GM19193 (cell line): ENCODE data around the gene AGO4.

Source experiments
- POLR2A ChIP-seq: IDR thresholded peaks from 4 replicates; pipeline ENCODE4 v1.6.1; 2011; ENCODE audit not compliant: insufficient read depth, insufficient read length; ENCODE audit errors: extremely low read depth

Gene AGO4

DNA sequence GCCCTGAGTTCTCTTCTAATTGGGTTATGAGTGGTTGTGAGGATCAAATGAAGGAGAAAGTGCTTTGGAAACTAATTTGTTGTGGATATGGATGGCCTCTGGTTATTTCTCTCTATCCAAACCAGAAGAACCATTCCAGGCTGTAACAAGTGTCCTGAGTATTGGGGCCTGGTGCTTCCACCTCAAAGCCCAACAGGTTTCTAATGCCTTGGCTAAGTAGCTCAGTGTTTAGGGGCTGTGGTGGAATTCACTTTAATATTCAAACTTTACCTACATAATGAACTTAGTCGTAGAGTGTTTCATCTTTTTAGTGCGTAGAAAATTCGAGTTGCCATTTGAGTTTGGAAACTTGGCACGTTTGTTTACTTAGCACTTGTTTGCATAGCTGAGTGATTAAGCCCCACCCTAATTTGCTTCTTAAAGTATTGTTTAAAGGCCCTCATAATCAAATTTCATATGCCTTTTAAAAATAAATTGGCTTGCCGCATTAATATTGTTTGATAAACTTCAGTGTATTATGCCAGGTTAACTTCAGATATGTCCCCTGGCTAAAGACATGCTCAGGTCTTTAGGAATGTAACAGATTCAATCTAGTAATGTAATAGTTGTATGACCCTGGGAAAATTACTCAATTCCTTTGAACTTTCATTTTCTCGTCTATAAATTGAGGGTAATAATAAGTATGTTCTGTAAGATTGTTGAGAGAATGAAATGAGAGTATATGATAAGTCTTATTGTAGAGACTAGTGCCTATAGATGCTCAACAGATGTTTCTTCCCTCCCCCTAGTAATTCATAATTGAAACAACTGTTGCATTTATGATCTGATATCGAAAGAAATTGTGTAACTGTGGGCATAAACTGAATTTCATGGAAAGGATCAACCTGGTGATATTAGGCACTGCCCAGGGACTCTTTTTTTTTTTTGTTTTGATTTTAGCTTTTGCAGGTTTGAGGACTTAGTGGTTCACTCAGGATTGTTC is 1.6 kb downstream of the AGO4 start:
- TF ChIP-seq POLR2A: no peak

- no peak for TF ChIP-seq POLR2A
These were observed 2.5 kb downstream of the AGO4 start for GRCh38 chr1:35810096-35810881.

DNA sequence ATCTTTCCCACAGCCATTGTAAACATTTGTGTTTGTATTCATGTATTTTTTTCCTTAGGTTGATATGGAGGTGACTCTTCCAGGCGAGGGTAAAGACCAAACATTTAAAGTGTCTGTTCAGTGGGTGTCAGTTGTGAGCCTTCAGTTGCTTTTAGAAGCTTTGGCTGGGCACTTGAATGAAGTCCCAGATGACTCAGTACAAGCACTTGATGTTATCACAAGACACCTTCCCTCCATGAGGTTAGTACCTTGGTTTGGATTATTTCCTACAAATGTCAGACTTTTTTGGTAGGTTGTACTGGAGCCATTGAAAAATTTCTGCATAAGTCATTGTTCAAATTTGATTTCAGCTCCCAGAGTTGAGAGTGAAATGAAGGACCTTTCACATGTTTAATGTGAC is 17.4 kb downstream of the AGO4 start:
- TF ChIP-seq POLR2A: no peak

GRCh38 chr1:35832276-35832905 is 24.6 kb downstream of the AGO4 start:
- no peak for TF ChIP-seq POLR2A

DNA sequence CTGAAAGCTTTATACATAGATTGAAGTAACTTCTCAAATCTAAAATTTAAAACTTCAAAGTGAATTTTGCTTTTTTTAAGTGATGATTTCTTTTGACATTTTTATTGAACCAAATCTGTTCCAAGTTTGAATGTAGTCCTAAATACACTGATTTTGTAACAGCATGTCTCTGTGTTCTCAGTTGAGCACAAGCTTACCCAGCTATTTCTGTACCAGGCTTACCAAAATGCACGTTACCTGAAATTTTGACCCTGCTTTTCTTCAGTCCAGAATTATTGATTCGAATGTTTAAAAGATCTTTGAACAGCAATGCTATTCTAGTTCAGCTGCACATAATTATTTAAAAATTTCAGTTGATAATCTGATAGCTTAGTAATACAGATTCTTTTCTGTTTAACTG is 25.6 kb downstream of the AGO4 start:
- TF ChIP-seq POLR2A: no peak

DNA sequence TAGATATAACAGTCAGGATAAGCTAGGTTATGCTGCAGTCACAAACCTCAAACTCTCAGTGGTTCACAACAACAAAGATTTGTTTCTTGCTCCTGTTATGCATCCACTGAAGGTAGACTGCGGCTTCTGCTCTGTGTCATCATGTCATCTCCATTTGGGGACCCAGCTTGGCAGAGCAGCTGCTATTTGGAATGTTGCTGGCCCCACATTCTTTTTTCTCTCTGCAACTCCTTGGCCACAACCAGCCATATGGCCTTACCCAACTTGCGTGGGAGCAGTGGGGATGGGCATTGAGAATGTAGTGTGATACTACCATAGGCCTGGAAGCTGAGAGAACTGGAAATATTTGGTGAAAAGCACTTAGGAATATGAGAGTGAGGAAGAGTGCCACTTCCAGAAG is 26.4 kb downstream of the AGO4 start:
- TF ChIP-seq POLR2A: no peak

GRCh38 chr1:35835398-35835797 is 27.6 kb downstream of the AGO4 start:
- TF ChIP-seq POLR2A: no peak

DNA sequence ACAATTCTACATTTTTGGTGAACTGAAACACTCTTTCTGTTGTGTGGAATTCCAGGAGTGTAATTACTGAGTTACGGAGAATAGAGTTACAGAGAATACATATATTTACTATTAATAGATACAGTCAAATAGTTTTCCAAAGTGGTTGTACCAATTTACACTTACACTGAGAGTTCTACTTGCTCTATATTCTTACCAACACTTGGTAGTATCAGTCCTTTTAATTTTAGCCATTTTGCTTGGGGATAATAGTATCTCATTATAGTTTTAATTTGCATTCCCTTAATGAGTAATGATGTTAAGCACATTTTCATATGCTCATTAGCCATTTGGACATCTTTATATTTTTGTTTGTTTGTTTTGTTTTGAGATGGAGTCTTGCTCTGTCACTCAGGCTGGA is 28.9 kb downstream of the AGO4 start:
- no peak for TF ChIP-seq POLR2A

DNA sequence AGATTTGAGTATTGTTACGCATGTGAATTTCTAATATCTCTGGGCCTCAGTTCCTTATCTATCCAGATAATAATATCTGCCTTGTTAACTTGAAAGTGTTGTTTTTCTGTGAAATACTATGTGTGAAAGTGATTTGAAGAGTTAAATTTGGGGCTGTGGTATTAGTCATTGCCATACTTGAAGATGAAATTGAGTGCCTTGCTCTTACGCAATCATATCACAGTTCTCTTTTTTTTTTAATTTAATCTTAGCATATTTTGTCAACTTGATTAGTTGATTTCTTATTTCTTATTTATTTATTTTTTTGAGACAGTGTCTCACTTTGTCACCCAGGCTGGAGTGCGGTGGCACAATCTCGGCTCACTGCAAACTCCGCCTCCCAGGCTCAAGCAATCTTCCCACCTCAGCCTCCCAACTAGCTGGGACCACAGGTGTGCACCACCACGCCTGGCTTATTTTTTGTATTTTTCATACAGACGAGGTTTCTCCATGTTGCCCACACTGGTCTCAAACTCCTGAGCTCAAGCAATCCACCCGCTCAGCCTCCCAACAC is 31.0 kb downstream of the AGO4 start:
- no peak for TF ChIP-seq POLR2A

DNA sequence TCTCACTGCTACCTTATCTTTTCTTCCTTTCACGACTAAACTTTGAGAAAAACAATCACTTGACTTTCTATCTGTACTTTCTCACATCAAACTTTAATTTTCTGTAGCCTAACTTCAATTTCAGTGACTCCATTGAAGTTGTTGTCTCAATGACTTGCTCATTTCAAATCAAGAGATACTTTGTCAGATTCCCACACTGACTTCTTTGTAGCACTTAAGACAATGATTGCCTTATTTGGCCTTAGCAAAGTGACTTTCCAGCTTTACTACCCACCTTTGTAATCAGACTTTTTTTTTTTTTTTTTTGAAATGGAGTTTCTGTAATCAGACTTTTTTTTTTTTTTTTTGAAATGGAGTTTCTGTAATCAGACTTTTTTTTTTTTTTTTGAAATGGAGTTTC is 37.0 kb downstream of the AGO4 start:
- TF ChIP-seq POLR2A: no peak

GRCh38 chr1:35845766-35846165 is 38.0 kb downstream of the AGO4 start:
- TF ChIP-seq POLR2A: no peak

GRCh38 chr1:35847935-35848565 is 40.2 kb downstream of the AGO4 start:
- TF ChIP-seq POLR2A: no peak

DNA sequence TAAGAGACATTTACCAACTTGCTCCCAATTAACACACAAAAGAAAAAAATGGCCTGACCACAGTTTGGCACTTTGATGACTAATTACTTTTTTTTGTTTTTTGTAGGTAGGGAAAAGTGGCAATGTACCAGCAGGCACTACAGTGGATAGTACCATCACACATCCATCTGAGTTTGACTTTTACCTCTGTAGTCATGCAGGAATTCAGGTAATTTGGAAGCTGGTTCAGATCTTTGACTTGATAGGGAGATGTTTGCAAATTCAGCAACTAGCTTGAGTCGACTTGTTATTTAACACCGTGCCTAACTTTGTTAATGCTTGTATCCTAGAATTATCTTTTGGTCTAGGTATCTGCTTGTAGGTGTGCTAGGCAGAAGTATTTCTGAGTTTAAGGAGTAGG is 42.2 kb downstream of the AGO4 start:
- no peak for TF ChIP-seq POLR2A

- TF ChIP-seq POLR2A: no peak
These were observed 42.9 kb downstream of the AGO4 start for GRCh38 chr1:35850716-35851115.
